Hematopoietic multipotent progenitor cell treated with erythropoietin and hydrocortisone succinate and interleukin-3 and kit ligand, for 6 days (in vitro differentiated cells): ENCODE results near the gene ASTN2.

Experiments used
- DNase-seq: peaks from one replicate; pipeline ENCODE4 v3.0.0-alpha.2; 2015

ASTN2 gene

DNA sequence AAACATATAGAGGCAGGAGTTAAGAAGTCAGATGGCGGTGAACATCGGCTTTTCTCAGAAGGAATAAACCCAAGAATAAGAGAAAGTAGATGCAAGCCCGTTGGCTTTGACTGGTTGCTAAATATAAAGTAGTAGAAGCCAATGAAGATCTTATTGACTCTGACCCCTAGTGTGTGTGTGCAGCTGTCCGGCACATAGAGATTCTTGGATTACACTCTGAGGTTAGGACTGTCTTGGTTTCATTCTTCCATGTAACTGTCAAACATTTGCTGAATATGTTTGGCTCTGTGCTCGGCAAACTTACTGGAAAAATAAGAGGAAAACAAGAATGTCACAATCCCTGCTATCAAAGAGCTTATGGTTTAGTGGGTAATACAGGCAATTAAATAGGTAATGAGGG lies 54.9 kb downstream of the ASTN2 start:
- no peak for DNase-seq

DNA sequence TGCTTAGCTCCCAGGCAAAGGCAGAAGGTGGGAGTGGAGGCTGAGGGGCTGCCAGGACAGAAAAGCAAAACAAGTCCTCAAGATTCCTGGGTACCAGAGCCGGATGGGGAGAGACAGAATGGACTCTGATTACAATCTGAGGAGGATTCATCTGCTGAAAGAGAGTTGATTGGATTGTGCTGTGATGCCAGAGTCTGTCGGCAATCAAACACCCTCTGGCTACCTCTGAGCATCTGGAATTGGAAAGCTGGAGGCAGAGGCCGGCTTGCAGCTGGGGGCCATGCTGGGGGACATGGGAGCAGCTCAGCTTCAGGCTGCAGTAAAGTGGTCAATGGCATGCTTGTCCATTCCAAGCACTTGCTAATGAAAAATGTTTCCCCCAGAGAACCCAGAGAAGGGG lies 59.3 kb downstream of the ASTN2 start:
- DNase-seq: no peak

DNA sequence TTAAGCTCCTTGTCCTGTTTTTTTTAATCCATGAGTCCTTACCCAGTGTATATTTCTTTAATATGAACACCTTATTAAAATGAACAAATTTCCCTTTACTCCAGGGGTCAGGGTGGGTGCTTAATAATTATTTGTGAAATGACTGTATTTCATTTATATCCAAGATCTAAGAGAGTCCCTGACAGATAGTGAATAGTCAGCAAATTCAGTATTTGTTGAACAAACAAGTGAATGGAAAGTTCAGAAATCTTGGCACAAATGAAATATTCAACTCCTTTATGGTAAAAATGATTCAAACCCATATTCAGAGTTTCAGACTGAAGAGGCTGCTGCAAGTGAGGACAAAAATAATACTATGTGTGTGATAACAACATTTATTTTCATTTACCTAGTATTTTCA lies 59.9 kb downstream of the ASTN2 start:
- DNase-seq: no peak

- no peak for DNase-seq
Observed at GRCh38 chr9:117354244-117354847, 60.5 kb downstream of the ASTN2 start.

DNA sequence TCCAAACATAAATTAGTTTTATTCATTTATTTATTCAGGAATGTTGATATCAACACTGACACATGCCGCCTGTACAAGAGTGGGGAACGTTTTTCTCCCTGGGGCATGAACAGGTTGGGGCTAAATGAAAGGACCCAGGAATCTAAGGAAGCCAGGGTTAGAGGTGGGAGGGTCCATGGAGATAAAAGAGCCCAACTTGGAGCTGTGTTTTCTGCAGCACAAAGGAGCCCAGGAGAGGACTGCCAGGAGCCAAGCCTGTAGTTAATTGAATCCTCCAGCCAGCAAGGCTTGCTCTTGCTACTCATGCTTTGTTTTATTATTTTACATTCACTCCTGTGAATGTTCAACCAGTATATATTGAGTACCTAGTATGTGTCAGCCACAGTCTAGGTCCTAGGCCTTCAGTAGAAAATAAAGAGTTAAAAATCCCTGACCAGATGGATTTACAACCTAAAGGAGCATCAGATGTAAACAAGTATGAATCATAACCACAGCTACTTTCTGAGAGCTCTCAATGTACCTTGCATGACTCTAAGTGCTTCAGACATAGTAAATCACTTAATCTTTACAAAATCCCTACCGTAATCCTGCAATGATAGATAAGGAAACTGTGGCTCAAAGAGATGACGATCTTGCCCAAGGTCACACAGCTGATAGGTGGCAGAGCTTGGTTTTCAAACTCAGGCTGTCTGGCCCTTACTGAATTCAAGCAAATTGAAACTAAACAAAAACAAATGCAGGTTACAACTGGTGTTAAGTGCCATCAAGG lies 69.8 kb downstream of the ASTN2 start:
- DNase-seq: no peak

DNA sequence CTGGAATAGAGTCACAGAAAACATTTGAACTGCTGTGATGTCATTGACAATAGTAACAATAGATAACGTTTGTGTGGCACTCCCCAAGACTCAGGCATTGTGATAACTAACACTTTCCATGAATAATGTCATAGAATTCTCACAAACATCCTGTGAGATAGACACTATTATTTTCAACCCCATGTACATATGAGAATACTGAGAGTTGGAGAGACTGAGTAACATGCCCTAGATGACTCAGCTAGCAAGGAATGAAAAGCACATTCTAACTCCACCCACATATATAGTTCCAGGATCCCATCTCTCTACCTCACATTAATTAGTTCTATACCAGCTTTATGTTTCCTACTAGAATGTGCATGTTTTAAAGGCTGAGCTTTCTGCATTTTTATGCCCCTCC lies 71.4 kb downstream of the ASTN2 start:
- DNase-seq: no peak

DNA sequence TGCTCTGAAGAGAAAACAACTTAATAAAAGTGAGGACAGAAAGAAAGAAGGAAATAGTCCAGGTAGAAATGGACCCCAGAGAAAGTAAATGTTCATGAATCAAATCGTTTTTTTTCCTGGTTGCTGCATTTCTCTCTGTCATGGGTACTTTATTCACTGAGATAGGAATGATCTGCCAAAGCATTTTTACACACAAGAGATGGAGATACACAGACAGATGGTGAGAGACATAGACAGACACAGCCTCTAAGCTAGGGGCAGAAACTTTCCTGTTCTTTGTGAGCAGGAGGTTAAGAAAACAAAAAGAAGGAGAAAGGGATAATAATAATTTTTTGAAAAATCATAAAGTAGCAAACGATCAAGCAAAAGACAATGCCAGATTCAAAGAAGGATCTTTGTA lies 73.7 kb downstream of the ASTN2 start:
- DNase-seq: no peak

GRCh38 chr9:117340422-117340821 lies 74.4 kb downstream of the ASTN2 start:
- DNase-seq: no peak

DNA sequence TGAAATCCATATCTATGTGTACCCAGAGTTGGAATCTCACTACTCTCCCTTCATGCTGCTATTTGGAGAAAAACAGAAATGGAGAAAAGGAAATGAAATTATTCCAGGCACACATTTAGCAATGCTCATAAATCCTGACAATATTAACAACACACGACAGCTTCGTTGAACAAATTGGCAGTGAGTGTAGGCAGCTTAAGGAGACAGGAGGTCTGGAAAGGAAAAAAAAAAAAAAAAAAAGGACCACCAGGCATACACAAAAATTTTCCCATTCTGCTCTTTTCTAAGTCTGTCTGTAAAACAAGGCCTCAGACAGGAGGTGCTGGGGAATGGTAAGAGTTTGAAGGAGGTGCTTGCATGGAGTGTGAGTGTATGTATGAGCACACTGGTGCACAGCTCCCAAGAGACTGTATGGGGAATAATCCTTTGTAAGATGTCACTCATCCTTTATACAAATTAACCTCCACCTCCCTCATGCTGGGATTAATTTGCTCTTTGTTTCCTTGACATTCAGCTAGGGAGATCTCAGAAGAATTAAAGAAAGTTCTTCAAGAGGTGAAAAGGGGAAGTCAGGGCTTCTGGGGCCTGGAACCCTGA lies 78.9 kb downstream of the ASTN2 start:
- DNase-seq: no peak

GRCh38 chr9:117334101-117334500 lies 80.8 kb downstream of the ASTN2 start:
- no peak for DNase-seq

DNA sequence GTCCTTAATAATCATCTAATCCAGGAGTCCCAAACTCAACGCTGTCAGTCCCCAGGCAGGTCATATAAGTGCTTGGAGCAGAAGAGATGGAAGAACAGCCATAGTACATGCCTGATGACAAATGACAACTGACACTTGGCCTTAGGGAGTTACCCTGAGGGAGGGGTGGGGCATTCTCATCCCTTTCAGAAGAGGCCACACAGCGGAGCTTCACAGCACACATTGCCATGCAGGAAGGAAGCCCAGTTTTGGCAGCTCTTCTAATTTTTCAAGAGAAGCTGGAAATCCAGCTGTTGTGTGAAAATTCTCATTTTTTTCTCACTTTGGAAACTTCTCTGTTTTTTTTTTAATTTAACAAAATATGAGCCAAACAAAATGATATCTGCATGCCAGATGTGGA lies 89.0 kb downstream of the ASTN2 start:
- no peak for DNase-seq

DNA sequence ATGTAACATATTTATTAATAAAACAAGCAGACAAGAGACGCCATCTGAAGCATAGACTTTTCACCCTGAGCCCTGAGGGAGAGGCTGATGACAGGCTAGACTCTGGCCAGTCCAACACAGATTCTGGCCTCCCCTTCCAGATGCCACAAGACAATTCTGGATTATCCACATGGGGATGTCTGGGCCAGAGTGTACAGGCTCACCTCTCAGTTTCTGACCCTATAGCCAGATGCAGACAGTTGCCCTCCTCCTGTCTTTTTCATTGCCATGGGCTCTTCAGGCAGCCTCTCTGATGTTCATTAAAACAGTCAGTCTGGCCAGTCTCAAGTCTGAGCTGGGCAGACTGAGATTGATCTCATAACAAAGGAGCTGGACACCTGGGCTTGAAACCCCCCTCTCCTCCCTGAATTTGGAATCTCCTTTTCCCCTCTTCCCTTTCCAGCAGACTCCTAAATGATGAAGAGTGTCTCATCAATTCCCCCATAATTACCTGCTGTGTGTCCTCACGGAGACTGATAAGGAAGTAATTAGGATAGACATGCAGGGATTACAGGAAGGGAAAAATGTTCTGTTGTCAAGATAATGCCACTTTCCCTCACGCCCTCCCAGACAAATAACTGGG lies 89.6 kb downstream of the ASTN2 start:
- no peak for DNase-seq

DNA sequence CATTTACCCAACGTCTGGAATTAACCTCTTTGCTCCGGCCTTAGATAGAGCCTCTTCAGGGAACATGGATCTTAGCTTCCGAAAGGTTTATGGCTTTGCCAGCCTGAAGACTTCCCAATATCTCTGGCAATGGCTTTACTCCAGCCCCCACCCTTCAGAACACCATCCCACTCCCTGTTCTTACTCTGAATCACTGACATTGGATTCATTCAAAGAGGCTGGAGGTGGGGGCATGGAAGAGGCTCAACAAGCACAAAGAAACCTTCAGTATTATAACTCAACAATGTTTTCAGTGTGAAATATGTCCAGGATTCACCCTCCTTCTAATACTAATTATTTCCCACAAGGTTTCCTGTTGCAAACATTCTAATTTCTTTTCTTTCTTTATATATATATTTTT lies 91.5 kb downstream of the ASTN2 start:
- DNase-seq: no peak

GRCh38 chr9:117317192-117317591 lies 97.7 kb downstream of the ASTN2 start:
- no peak for DNase-seq

- no peak for DNase-seq
Observed at GRCh38 chr9:117315236-117315635, 99.6 kb downstream of the ASTN2 start.

GRCh38 chr9:117313989-117314388 lies 100.9 kb downstream of the ASTN2 start:
- DNase-seq: no peak

GRCh38 chr9:117307701-117308100 lies 107.2 kb downstream of the ASTN2 start:
- no peak for DNase-seq

DNA sequence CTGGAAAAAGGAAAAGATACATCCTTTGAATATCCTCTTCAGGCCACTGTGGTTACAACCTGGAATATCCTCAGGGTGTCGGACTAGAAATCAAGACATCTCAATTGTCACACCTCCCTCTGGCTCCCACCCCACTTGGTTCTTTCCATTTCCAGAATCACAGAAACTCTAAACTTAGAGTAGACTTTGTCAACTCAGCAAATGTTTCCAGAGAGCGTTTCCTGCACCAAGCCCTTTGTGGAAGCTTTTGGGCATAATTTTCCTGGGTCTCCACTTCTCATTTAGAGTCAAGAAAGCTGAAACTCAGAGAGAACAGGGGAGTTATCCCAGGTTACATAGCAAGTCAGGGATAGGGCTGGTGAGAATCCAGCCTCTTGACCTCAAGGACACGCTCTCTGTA lies 108.8 kb downstream of the ASTN2 start:
- no peak for DNase-seq

DNA sequence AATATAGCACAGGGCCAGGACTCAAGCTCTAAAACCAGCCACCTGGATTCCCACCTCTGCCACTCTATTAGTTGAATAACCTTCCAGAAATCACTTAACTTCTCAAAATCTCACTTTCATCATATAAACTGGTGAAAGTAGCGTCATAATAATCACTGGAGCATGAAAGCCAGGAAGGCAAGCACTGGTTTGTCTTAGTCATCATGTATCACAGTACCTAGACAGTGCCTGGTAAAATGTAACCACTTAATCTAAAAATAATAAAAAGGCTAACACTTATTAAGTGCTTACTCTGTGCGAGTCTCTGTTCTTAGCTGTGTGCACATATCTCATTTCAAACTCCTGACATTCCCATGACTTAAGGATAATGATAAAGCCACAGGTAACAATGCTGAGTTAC lies 109.4 kb downstream of the ASTN2 start:
- no peak for DNase-seq

- no peak for DNase-seq
Observed at GRCh38 chr9:117304549-117304948, 110.3 kb downstream of the ASTN2 start.

DNA sequence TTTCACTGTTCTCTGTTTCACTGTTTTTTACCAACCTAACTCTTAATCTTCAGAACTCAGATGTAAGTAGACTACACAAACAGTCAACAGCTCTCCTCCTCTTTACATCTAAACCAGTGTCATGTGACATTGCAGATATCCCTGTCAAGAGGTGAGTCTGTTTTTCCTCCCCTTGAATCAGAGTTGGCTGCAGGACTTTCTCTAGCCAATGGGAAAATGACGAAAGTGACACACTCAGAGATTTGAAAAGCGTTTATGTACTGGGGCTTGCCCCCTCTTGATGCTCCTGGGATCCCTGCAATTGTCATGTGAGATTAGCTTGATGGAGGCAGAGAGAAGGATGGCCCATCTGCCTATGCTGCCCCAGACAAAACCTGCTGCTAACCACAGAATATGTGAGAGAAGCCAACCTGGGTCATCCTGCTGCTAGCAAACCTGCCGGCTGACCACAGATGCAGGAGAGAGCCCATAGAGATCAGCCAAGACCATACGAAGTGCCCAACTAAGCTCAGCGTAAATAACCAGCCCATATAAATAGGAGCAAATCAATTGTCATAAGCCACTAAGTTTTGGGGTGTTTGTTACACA lies 111.1 kb downstream of the ASTN2 start:
- DNase-seq: no peak

DNA sequence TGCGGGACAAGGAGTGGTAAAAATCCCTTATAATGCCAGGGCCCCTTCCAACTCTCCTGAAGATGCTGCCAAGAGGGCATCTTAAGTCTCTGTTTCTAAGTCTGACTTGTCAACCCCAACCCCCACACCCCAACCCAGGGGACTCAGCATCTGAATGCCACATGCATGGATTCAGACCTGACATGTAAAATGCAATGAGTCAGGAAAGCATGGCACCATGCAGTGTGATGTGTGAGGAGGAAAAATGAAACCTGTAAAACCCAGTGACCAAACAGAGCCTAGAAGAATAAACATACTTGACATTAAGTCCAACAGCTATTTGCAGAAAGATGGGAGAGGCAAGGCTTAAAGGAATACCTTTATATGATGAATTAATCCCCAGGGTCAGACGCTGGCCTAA lies 112.4 kb downstream of the ASTN2 start:
- DNase-seq: no peak

DNA sequence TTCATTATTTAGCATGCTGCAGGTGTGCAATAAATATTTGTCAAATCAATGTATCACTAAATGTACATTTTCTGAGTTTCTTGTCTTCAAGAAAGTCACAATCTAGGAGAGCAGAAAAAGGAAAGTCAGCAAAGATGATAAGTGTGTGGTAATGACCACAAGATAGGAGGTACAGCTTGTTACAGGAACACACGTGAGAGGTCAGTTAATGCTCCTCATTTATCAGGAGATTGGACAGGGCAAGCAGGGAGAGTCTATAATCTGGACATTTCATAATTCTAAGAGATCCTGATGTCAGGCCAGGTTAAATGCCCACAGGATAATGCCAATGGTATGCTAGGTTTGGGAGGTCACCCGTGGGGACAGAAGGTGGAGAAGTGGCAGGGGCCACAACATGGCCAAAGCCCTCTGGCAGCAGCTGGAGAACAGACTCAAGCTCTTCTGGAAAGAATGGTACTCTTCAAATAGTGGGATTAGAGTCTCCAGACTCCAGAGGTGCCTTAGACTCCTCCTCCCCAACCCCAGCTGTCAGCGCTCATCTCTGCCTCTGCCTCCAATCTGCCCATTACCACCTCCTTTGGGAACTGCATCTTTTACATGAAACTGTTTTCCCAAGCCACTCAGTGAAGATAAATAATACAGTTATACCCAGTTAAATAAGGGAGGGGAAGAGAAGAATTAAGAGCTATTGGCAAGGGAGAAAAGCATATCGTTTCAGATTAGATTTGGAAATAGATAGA lies 114.3 kb downstream of the ASTN2 start:
- no peak for DNase-seq
